HG02623 (cell line): ENCODE measurements around the gene DEDD.

Experiments
- ATAC-seq: cut with Tn5 transposase; IDR thresholded peaks from one replicate; pipeline ENCODE4 v1.9.1; 2021; ENCODE audit warnings: moderate library complexity; ENCODE audit not compliant: unreplicated experiment

The DEDD gene, protein sequence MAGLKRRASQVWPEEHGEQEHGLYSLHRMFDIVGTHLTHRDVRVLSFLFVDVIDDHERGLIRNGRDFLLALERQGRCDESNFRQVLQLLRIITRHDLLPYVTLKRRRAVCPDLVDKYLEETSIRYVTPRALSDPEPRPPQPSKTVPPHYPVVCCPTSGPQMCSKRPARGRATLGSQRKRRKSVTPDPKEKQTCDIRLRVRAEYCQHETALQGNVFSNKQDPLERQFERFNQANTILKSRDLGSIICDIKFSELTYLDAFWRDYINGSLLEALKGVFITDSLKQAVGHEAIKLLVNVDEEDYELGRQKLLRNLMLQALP

DNA sequence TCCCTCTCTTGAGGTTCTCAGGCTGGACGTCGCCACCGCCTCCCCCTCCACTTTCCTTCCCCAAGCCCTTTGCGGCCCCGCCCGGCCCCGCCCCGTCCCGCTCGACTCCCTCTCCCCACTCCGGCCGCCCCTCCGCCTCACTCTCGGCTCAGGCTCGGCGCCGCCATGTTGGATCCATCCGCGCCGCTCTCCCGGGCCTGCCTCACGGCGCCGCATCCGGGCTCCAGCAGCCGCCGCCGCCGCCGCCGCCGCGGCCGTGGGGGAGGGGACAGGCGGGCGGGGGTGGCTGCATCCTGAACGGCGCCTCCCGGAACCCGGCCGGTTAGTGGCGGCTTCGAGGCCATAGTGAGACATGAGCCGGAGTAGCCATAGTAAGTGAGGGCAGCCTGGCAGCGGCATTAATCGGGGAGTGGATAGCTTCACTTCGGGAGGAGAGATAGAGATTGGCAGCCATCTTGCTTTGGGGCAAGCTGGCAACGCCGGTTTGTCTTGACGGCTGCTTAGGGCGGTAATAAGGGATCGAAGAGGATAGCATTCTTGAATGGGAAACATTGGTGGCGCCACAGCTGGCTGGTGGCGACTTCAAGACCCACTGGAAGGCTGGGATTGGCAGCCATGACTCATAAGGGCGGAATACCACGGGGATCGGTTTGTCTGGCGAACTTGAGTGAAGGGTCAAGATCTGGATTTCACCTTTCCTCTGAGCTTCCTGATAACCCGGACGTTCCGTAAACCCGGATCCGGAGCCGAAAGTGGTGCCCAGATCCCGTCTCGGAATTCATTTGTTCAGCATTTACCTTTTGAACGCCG lies at the start of gene DEDD:
Gene DEDD (minus strand): TSS at position 258 of the 810 bp plus-strand sequence. CDS start 8,205 bp downstream, outside the sequence.
- ATAC-seq = peak; percentile 95

DNA sequence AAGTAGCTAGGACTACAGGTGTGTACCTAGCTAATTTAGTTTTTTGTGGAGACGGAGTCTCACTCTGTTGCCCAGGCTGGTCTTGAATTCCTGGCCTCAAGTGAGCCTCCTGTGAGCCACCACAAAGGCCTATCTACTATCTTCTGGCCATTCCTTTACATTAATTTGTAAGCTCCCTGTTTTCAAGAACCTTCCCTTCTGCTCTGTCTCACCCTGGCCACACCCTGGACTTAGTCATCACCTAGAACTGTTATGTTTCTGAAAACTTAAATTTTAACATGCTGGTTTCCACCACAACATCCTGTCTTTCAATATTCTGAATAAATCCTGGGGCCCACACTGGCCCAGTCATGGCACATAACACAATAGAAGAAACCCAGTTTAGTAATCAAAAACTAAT lies 49.7 kb upstream of the DEDD start:
- peak; percentile 27 for ATAC-seq

DNA sequence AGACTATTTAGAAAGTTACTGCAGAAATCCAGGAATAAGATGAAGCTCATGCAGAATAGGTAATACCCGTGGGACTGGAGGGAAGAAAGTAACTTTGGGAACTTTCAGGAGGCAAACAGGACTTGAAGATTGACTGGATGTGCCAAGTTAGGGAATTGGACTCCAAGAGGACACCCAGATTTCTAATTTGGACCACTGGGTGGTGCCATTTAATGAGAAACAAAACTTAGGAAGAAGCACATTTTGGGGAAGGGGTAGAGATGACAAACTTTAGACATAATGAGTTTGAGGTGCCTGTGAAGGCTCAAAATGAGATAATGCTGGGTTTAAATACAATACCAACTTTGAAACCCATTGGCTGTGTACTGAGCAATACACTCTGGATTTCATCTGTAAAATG lies 48.2 kb upstream of the DEDD start:
- no peak for ATAC-seq

DNA sequence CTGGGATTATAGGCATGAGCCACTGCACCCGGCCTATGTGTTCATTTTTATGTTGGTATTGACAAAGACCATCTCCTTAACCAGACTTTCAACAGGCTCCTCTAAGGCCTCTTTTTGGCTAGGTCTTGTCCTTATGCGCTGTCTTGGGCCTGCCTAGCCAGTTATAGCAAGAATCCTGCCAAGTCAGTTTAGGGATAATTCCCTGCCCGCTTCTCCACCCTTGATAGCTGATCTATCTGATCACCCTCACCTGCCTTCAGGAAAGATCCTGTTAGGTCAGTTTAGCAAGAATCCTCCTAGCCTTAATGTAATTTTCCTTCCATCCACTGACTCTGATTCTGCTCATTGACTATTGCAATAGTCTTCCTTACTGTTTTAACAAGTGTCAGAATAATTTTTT lies 47.2 kb upstream of the DEDD start:
- no peak for ATAC-seq

DNA sequence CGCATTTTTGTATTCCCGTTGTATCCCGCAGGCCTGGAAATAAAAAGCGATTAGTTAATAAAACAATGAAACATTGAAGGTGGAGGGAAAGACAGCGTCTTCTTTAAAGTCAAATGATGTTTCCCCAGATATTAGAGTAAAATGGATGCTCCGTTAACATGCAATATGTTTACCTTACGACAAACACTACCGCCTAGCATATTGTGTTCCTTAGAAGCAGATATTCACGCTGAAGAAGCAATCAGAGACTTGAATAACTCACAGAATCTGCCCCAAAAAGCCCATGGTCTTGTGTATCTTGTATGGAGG lies 45.4 kb upstream of the DEDD start:
- no peak for ATAC-seq

DNA sequence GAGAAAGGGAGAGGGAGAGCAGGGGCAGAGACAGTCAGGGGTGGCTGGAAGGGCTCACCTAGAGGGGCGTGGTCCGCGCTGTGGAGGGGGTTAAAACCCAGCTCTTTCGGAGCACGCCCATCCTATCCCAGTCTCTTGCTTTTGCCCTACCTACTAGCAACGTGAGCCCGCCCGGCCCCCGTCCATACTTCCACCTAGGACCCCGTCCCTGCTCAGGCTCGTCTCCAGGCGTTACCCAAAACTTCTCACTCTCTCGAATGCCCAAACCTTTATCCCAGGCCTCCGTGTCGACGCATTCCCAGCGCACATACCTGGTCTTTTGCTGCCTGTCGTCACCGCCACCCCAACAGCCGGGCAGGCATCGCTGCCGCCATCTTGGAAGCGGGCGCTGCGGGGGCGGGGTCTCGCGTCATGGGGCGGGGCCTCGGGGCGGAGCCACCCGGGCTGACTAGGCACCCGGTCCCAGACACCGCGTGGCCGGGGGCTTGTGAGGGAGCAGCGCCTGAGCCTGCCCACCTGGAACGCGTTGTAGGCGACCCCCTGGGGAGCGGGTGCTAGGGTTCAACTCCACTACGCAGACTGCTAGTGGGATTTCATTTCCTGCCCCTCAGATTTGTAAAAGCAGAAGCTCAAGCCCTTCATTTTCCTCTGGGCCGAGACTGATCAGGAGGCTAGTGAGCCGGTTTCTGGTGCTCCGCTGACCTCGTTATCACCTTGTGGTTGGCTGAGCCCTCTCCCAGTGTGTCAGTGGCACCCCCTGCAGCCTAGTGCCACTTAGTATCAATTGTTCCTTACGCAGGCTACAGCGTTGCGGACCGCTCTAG lies 44.9 kb upstream of the DEDD start, which contains the start of gene B4GALT3:
Gene B4GALT3 (minus strand): TSS at position 396 of the 824 bp plus-strand sequence. CDS start 1,447 bp downstream, outside the sequence.
- peak; percentile 71 for ATAC-seq

DNA sequence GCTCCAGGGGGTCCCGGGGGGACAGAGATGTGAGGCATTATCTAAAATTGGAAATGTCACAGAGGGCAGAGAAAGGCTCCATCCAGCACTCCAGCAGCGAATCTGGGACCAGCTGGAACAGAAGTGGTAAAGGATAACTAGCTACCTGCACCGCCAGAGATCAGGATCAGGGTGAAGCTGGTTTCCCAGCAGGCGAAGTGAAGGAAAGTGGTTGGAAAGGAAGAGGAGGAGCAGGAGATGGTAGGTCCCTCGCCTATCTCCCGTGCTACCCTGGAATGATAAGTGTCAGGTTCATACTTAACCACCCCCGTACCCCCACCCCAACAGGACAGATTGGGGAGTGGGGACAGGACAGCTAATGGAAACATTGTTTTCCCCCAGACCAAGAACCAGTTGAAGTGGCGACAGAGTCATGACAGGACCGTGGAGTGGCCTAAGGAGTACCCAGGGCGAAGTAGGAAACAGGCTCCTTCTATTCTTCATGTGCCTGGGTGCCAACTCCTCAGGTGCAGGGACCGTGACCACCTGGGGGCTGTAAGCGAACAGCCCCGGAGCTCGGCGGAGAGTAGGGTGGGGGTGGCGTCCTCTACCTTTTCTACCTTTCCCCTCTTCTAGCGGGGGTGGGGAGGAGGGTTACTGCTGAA lies 44.1 kb upstream of the DEDD start:
- no peak for ATAC-seq

DNA sequence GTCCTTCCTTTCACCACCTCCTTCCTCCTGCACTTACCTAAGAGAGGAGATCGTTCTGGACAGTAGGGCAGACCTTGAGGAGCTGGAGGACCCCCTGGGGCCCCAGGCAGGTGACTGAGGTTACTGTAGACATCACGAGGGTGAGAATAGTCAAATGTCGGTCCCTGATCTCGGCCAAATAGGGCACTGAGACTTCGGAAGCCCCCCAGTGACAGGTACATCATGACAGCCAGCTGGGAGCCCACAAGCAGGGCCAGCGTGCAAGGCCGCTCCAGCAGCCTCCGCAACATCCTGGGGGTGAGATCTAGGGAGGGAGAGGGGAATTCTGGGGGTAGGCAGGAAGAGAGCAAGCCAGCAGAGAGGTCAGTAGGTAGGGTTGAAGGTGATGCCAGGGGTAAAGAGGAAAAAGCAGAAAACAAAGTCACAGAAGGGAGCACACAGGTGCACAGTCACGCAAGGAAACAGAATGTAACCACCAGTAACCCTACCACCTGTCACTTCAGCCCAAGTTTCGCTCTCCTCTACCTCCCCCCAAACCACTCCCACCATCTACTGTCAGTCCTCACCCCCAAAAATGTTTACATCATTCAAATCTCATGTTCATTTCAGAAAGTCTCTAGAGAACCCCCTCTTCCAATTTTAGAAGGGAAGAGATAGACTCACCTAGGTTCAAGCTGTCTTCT lies 43.4 kb upstream of the DEDD start:
- no peak for ATAC-seq

DNA sequence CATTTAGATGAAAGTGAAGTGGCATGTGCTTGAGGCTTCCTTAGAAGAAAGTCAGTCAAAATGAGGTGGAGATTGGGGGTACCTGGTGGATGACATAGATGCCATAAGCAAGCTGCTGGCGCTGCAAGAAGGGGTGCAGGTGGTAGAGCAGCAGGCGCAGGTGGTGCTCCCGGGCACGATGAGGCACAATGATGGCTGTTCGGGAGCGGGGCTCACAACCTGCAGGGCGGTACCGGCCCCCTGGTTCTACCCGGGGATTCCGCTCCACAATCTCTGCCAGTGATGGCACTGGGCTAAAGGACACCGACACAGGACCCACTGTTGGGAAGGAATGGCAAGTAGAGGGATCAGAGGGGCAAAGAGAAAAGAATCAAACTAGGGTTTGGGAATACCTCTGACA lies 42.4 kb upstream of the DEDD start:
- ATAC-seq = no peak

DNA sequence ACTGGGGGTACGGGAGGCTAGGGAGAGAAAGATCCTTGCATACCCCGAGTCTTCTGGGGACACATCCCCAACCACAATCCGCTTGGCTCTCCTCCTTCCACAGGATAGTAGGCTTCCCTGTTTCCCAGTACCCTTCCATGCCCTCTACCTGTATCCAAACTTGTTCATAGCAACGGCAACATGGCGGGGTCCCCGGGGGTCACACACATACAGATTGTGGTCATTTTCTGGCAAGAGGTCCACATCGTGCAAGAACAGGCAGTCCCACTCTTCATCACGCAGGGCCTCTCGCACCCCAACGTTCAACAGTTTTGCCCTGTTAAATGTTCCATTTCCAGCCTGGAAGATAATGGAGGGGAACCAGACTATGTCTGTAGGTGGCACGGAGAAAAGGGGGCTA lies 41.2 kb upstream of the DEDD start:
- no peak for ATAC-seq

DNA sequence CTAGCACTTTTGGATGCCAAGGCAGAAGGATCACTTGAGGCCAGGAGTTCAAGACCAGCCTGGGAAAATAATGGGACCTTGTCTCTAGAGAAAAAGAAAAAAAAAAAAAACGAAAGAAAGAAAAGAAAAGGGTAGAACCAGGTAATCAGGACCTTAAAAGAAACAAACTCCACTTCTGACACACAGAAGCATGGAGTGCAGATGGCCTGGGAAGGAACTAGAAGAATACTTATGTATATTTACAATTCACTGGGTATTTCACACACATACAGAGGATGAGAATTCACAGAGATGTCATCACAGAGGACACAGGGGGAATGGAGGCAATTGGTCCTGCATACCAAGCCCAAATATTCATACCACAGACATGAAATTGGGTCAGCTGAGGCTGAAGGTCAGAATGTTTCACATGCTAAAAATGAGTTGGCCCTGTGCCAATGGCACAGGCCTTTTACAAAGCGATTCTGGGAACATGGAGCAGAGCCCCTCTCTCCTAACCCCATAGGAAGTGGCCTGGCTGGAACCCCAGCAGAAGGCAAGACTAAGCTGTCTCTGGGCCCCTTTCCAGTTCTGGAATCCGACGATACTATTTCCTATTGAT lies 40.4 kb upstream of the DEDD start:
- no peak for ATAC-seq

DNA sequence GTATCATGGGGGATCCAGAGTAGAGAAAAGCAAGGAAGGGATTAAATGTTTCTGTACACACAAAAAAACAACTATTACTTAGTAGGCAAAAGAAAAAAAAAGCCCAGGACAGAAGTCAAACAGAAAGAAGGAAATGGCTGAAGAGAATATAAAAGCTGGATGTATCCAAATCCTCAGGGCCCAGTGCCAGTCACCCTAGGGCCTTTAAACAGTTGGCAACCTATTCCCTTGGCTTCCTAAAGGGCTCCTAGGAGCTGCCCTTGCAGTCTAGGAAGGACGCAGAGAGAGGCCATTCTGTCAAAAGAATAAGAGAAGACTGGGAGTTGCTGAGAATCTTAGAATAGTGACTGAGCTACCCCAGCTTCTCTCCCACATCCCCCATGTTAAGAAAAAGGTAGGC lies 39.9 kb upstream of the DEDD start:
- no peak for ATAC-seq

DNA sequence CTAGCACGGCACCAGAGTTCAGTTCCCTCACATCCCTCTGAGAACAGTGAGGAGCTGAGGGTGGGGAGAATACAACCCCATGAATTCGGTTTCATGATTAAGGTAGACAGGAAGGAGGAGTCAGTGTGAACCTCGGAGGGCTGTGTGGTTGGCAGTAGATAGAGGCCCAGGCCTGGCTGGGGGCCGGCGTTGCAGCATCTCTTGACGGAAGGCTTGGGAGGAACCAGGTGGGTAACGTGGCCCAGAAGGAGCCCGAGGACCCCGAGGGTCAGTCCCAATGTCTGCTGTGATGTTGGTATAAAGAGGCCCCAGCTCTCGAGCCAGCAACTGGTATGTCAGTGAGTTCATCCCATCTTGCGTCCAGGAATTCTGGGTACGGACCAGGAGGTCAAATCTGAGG lies 39.2 kb upstream of the DEDD start:
- ATAC-seq = no peak

DNA sequence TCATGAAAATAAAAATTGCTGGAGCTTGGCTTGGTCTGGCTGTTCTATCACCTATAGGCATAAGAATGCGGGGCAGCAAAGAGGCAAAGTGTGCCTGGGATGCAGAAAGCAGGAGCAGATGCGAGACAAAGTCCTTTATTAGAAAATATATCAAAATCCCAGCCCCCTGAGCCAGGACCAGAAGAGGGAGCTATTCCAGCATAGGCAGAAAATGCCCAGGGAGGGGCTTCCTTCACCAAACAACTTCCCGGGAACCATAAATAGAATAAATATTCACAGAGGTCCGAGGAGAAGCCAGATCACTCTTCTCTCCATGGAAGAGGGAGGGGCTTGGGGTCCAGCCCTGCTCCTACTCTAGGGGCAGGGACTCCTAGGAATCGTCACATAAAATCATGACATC lies 38.7 kb upstream of the DEDD start:
- no peak for ATAC-seq

DNA sequence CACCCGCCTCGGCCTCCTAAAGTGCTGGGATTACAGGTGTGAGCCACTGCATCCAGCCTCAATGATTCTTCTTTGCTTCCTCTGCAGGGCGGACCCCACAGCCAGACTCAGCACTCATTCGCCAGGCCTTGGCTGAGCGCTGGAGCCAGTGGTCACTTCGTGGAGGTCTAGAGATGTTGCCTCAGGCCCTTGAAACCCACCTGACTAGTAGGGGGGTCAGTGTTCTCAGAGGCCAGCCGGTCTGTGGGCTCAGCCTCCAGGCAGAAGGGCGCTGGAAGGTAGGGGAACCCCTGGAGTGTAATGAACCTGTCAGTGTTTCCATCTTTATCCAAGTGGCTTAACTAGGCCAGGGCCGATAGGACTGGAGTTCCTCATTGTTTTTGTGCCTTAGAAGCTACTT lies 36.4 kb upstream of the DEDD start:
- no peak for ATAC-seq

DNA sequence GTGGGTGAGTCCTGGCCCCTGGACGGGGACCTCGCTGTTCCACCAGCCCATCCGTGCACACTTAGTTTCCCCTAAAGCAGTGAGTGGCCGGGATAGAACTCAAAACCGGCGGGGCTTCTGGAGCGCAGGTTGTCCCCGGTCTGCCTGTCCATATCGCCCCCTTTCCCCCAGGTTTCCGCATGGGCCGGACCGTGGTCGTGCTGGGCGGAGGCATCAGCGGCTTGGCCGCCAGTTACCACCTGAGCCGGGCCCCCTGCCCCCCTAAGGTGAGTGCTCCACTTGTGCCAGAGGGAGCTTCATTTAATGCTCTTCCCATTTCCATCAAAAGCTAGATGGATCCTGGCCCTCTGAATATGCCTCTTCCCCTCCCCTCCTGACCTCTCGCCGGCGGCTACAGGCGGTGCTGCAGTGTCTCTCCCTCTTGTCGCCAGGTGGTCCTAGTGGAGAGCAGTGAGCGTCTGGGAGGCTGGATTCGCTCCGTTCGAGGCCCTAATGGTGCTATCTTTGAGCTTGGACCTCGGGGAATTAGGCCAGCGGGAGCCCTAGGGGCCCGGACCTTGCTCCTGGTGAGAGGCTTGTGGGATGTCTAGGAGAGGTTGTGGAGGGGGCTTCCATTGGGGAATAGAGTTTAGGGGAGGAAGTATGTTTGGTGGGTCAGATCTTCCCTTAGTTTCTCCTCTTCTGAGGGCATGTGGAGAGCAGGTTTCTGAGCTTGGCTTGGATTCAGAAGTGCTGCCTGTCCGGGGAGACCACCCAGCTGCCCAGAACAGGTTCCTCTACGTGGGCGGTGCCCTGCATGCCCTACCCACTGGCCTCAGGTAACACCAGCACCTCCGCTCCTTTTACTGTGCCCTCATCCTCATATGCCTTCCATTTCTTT lies 34.4 kb upstream of the DEDD start:
- ATAC-seq = no peak

DNA sequence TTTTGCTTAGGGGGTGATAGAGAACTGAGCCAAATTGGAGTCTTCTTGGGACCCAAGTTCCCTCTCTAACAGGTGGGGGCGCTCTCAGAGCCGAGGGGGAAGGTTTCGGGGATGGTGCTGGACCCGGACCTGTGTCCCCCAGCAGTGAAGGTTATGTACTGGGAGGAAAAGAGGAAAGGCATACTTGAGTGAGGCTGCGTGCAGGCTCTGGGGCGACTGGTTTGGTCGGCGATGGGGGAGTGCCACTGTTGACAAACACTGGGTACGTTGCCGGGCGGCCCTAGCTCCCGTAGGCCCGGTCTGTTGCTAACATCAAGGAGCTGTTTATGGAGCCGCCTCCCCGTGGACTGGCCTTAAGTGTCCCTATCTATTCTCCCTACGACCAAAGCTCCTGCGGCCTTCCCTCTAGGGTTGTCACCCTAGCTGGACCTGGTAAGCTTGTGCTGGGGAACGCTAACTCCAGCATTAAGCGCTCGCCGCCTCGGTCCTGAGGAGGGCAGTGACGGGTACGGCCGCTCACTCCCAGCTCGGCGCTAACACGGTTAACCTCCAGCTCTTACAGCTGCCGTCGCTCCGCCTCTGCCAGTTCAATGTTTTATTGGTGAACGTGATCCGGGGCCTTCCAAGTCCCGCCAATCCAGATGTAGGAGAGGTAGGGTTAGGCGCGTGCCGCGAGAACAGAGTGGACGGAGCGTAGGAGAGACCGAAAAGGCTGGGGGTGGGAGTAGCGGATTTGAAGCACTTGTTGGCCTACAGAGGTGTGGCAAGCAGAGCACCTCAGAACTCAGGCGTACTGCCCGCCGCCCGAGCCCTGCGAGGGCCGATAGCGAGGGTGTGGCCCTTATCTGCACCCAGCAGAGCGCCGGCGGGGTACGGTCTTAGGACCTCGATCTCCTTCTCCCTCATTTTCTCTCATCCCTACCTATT lies 33.5 kb upstream of the DEDD start, which contains the start of gene PPOX:
Gene PPOX (plus strand): TSS at position 685 of the 927 bp plus-strand sequence. CDS start 422 bp downstream, outside the sequence.
- peak; percentile 93 for ATAC-seq
